IMR-90 (cell line): ENCODE data around the gene ABCA7. TPM values are rescaled to one million over a fixed set of nuclear protein-coding genes. Genes with fewer than 3 reads are reported as not detected.

Source experiments
- ATAC-seq: fragments of 200-7000 bp; cut with Tn5 transposase; 2 replicates; pipeline ENCODE4 v1.9.1; 2020; ENCODE audit warnings: low read depth, mild to moderate bottlenecking, moderate library complexity
- BruUV-seq: library from RNA; stranded (reverse); fragments of 400-500 nt; replicated peaks from 2 replicates; lab custom pipeline; 2021; lab: Mats Ljungman, UMichigan
- CTCF ChIA-PET: fragments of 300-600 bp; formaldehyde crosslinking; extraction: SDS; loops from one replicate; lab custom pipeline; 2021; ENCODE audit warnings: antibody characterized with exemption; lab: Yijun Ruan, JAX
- POLR2A ChIA-PET: fragments of 300-600 bp; sonication (Branson Sonifier 250); formaldehyde crosslinking; loops from one replicate; lab custom pipeline; 2022; ENCODE audit warnings: antibody characterized with exemption; ENCODE audit not compliant: unreplicated experiment; lab: Charles Lee
- DNase-seq: peaks from one replicate; pipeline ENCODE4 v3.0.0; 2013
- H2AFZ ChIP-seq: replicated peaks from 2 replicates; pipeline ENCODE3; 2013; ENCODE audit warnings: low read length, mild to moderate bottlenecking; ENCODE audit not compliant: poor library complexity
- H2AK5ac ChIP-seq: 2 replicates; pipeline ENCODE4 v1.6.1; 2013; ENCODE audit warnings: low read depth, low read length, inconsistent platforms
- H2AK9ac ChIP-seq: replicated peaks from 2 replicates; pipeline ENCODE3; 2013; ENCODE audit warnings: mild to moderate bottlenecking, low read depth, low read length, moderate library complexity; ENCODE audit not compliant: poor library complexity
- H2BK120ac ChIP-seq: 2 replicates; pipeline ENCODE4 v1.6.1; 2013; ENCODE audit warnings: low read depth, low read length, inconsistent platforms
- H2BK15ac ChIP-seq: 3 replicates; pipeline ENCODE4 v1.6.1; 2013; ENCODE audit warnings: low read depth, low read length, inconsistent platforms
- H2BK20ac ChIP-seq: 2 replicates; pipeline ENCODE4 v1.6.1; 2013; ENCODE audit warnings: low read depth, mild to moderate bottlenecking, inconsistent platforms, low read length, moderate library complexity
- H2BK5ac ChIP-seq: 2 replicates; pipeline ENCODE4 v1.6.1; 2013; ENCODE audit warnings: mild to moderate bottlenecking, low read depth, low read length, inconsistent platforms; ENCODE audit not compliant: poor library complexity, severe bottlenecking
- H3K14ac ChIP-seq: replicated peaks from 2 replicates; pipeline ENCODE4 v1.6.1; 2013; ENCODE audit warnings: low read depth, low read length, inconsistent platforms
- H3K18ac ChIP-seq: 2 replicates; pipeline ENCODE4 v1.6.1; 2013; ENCODE audit warnings: low read depth, low read length, control low read depth
- H3K23ac ChIP-seq: 2 replicates; pipeline ENCODE4 v1.6.1; 2013; ENCODE audit warnings: low read depth, low read length, inconsistent platforms
- H3K27ac ChIP-seq: 2 replicates; pipeline ENCODE4 v1.5.1; 2013; ENCODE audit warnings: mild to moderate bottlenecking, control low read depth, low read length; ENCODE audit not compliant: insufficient read depth
- H3K27me3 ChIP-seq: 2 replicates; pipeline ENCODE4 v1.6.1; 2013; ENCODE audit warnings: low read length; ENCODE audit not compliant: control insufficient read depth, insufficient read depth
- H3K36me3 ChIP-seq: 2 replicates; pipeline ENCODE4 v1.6.1; 2013; ENCODE audit warnings: low read length, mixed read lengths; ENCODE audit not compliant: control insufficient read depth, insufficient read depth
- H3K4ac ChIP-seq: 2 replicates; pipeline ENCODE4 v1.6.1; 2013; ENCODE audit warnings: low read depth, low read length, inconsistent platforms
- H3K4me1 ChIP-seq: 2 replicates; pipeline ENCODE4 v1.6.1; 2013; ENCODE audit warnings: low read length, mixed read lengths; ENCODE audit not compliant: control insufficient read depth, insufficient read depth
- H3K4me2 ChIP-seq: 2 replicates; pipeline ENCODE4 v1.6.1; 2013; ENCODE audit warnings: low read depth, mild to moderate bottlenecking, control low read depth, low read length, moderate library complexity
- H3K4me3 ChIP-seq: 2 replicates; pipeline ENCODE4 v1.5.1; 2013; ENCODE audit warnings: low read depth, mild to moderate bottlenecking, control low read depth, low read length, moderate library complexity; ENCODE audit not compliant: insufficient read depth
- H3K56ac ChIP-seq: 2 replicates; pipeline ENCODE4 v1.6.1; 2013; ENCODE audit warnings: low read length, inconsistent platforms; ENCODE audit not compliant: insufficient read depth; ENCODE audit errors: extremely low read depth
- H3K79me1 ChIP-seq, 2 experiments: 2 replicates each; pipeline ENCODE4 v1.6.1; 2013; ENCODE audit warnings: low read length in 2 of 2, inconsistent platforms in 1 of 2, low read depth in 1 of 2
- H3K9ac ChIP-seq: 2 replicates; pipeline ENCODE4 v1.6.1; 2013; ENCODE audit warnings: low read depth, low read length, control low read depth
- H3K9me1 ChIP-seq: 2 replicates; pipeline ENCODE4 v1.6.1; 2013; ENCODE audit warnings: low read length, inconsistent platforms; ENCODE audit not compliant: insufficient read depth
- H3K9me3 ChIP-seq: 2 replicates; pipeline ENCODE4 v1.6.1; 2013; ENCODE audit warnings: low read length; ENCODE audit not compliant: control insufficient read depth, insufficient read depth
- H4K20me1 ChIP-seq: 2 replicates; pipeline ENCODE4 v1.6.1; 2013; ENCODE audit warnings: low read length, inconsistent platforms; ENCODE audit not compliant: insufficient read depth
- H4K5ac ChIP-seq: 2 replicates; pipeline ENCODE4 v1.6.1; 2013; ENCODE audit warnings: mild to moderate bottlenecking, low read depth, low read length, control low read depth
- H4K8ac ChIP-seq, 2 experiments: 2 replicates each; pipeline ENCODE4 v1.6.1; 2013; ENCODE audit warnings: low read depth in 2 of 2, low read length in 2 of 2, control low read depth in 1 of 2, inconsistent platforms in 1 of 2
- H4K91ac ChIP-seq: 2 replicates; pipeline ENCODE4 v1.6.1; 2013; ENCODE audit warnings: low read depth, low read length, inconsistent platforms; ENCODE audit not compliant: insufficient read depth
- SMC3 ChIP-seq: fragments of 150-350 bp; IDR thresholded peaks from 2 replicates; pipeline ENCODE4 v1.6.1; 2016; ENCODE audit warnings: low read depth, mild to moderate bottlenecking, antibody characterized with exemption, low read length, moderate library complexity
- WGBS, 2 experiments: methylation state at CpG; one replicate each; pipeline versions ENCODE4 v1.1.5 to v1.1.7; 2013; ENCODE audit warnings: missing lambda C conversion rate in 2 of 2; ENCODE audit not compliant: insufficient read length in 1 of 2; ENCODE audit errors: extremely low coverage in 2 of 2; 5-methylcytosine and 5-hydroxymethylcytosine counted together
- dilution Hi-C: fragments of 300-500 bp; cut with HindIII; formaldehyde crosslinking; loops from one replicate; pipeline ENCODE4 v1.14.3; 2018; ENCODE audit warnings: low sequenced_read_pairs; ENCODE audit not compliant: unreplicated experiment
- in situ Hi-C: fragments of 300-500 bp; cut with MboI; formaldehyde crosslinking; loops from 3 replicates; pipeline ENCODE4 v1.14.3; 2019; ENCODE audit warnings: low sequenced_read_pairs, inconsistent platforms, mixed read lengths
- intact Hi-C: fragments of 100-400 bp; cut with micrococcal nuclease; formaldehyde crosslinking; loops from 2 replicates; pipeline ENCODE4 v1.10.0; 2022
- polyA plus RNA-seq, 3 experiments: library from polyadenylated mRNA; depleted of rRNA; stranded (reverse); fragments of >200 nt; gene quantifications; 2 replicates each; pipeline ENCODE4 v1.2.3, GENCODE V29; 2012; ENCODE audit warnings: low replicate concordance in 1 of 3
- total RNA-seq: library from RNA; depleted of rRNA; stranded (reverse); fragments of >200 nt; gene quantifications from 2 replicates; pipeline ENCODE4 v1.2.3, GENCODE V29; 2012

The ABCA7 gene
- total and polyA plus RNA-seq, 2 of the 4 experiments (the other 2 are of a cell fraction), result 0.36 to 3.3 TPM

DNA sequence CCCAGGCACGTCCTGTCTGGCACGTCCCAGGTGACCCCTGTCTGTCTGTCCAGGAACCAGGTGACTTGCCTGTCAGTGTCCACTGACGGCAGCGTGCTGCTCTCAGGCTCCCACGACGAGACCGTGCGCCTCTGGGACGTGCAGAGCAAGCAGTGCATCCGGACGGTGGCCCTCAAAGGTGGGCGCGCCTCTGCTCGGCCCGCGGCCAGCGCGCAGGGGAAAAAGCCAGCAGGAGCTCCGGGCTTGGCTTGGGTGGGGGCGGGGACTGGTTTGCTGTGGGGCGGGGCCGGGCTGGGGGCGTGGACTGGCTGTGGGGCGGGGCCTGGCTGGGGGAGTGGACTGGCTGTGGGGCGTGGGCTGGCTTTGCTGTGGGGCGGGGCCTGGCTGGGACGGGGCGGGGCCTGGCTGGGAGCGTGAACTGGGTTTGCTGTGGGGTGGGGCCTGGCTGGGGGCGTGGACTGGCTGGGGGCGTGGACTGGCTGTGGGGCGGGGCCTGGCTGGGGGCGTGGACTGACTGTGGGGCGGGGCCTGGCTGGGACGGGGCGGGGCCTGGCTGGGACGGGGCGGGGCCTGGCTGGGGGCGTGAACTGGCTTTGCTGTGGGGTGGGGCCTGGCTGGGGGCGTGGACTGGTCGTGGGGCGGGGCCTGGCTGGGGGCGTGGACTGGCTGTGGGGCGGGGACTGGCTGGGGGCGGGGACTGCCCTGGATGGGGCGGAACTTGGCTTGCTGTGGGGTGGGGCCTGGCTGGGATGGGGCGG is 48.6 kb upstream of the ABCA7 start:
- Histone ChIP-seq H3K9me1 (no peaks in the 10 kb centered on the region), H2BK20ac (no peak overlapping the region), H3K79me1 (peaks cover 0 to 11% of the 10 kb centered on the region in 2 experiments; a peak in 3 of 4 replicates), H3K23ac (no peak overlapping the region), H3K4me3 (no peak overlapping the region), H3K14ac (no peak overlapping the region), H2AFZ (no peak overlapping the region), H3K27ac (no peak overlapping the region), H3K4me1 (peaks cover 4% of the 10 kb centered on the region), H3K9me3 (no peaks in the 10 kb centered on the region), H4K91ac (no peak overlapping the region), H2BK120ac (no peak overlapping the region), H3K18ac (no peak overlapping the region), H4K5ac (no peak overlapping the region), H3K56ac (no peak overlapping the region), H3K4ac (no peak overlapping the region), H3K9ac (no peak overlapping the region), H3K4me2 (no peak overlapping the region), H4K8ac (no peak overlapping the region), H3K27me3 (peaks cover 8% of the 10 kb centered on the region), H2AK5ac (no peak overlapping the region; the same call in 1 of the 2 replicates), H3K36me3 (peaks cover 52% of the 10 kb centered on the region), H2BK15ac (no peak overlapping the region), H2BK5ac (no peak overlapping the region), H4K20me1 (no peaks in the 10 kb centered on the region; the same call in 1 of the 2 replicates), H2AK9ac (no peak overlapping the region)
- no TSS peak for BruUV-seq
- peak; percentile 46 for ATAC-seq
- DNase-seq, result peak; percentile 46
- intact Hi-C loops (no loop called here), dilution Hi-C loops (no loop called here), in situ Hi-C loops (no loop called here)
- ChIA-PET CTCF (no interaction called here), POLR2A (no interaction called here)
- WGBS, 2 experiments, result 94% methylated on average over 14 of the region's 47 CpGs; no CpG with 5 or more reads in 1 of the 2 experiments
- TF ChIP-seq SMC3, result no peak
